ENCODE data around the gene SCARB1. TPM values are rescaled to one million over a fixed set of nuclear protein-coding genes. Genes with fewer than 3 reads are reported as not detected.

Gene SCARB1
- total RNA-seq, 1 donor: 11.3 TPM

GRCh38 chr12:124833693-124834122 is 30.0 kb downstream of the SCARB1 start:
- H3K4me3 ChIP-seq (ENCODE audit: low read depth, low read length): no peak overlapping the region
- DNase-seq (ENCODE audit: low read depth): no peak
- TF ChIP-seq CTCF (IDR thresholded peaks at IDR 0.05; ENCODE audit: insufficient read depth, low read length): no peak

GRCh38 chr12:124832856-124833255 is 30.8 kb downstream of the SCARB1 start:
- DNase-seq (ENCODE audit: low read depth): no peak
- H3K4me3 ChIP-seq (ENCODE audit: low read depth, low read length): no peak overlapping the region
- TF ChIP-seq CTCF (IDR thresholded peaks at IDR 0.05; ENCODE audit: insufficient read depth, low read length): no peak

- TF ChIP-seq CTCF (IDR thresholded peaks at IDR 0.05; ENCODE audit: insufficient read depth, low read length): no peak
- DNase-seq (ENCODE audit: low read depth): no peak
- no peak overlapping the region for H3K4me3 ChIP-seq (ENCODE audit: low read depth, low read length)
These were observed 32.1 kb downstream of the SCARB1 start for GRCh38 chr12:124831590-124831989.

GRCh38 chr12:124830306-124830705 is 33.4 kb downstream of the SCARB1 start:
- DNase-seq (ENCODE audit: low read depth): no peak
- H3K4me3 ChIP-seq (ENCODE audit: low read depth, low read length): no peak overlapping the region
- TF ChIP-seq CTCF (IDR thresholded peaks at IDR 0.05; ENCODE audit: insufficient read depth, low read length): no peak

- no peak overlapping the region for H3K4me3 ChIP-seq (ENCODE audit: low read depth, low read length)
- DNase-seq (ENCODE audit: low read depth): no peak
- no peak for TF ChIP-seq CTCF (IDR thresholded peaks at IDR 0.05; ENCODE audit: insufficient read depth, low read length)
These were observed 33.9 kb downstream of the SCARB1 start for GRCh38 chr12:124829708-124830304.

- DNase-seq (ENCODE audit: low read depth): peak; percentile 86
- no peak for TF ChIP-seq CTCF (IDR thresholded peaks at IDR 0.05; ENCODE audit: insufficient read depth, low read length)
- no peak overlapping the region for H3K4me3 ChIP-seq (ENCODE audit: low read depth, low read length)
These were observed 34.5 kb downstream of the SCARB1 start for GRCh38 chr12:124829008-124829707.
